WTC11 (cell line): ENCODE data around the gene PTPN6. TPM values are rescaled to one million over a fixed set of nuclear protein-coding genes. Genes with fewer than 3 reads are reported as not detected.

Experiments
- ATAC-seq: fragments of 200-7000 bp; cut with Tn5 transposase; 2 replicates; pipeline ENCODE4 v1.10.0; 2021; ENCODE audit warnings: mild to moderate bottlenecking, moderate library complexity
- CTCF ChIA-PET: fragments of 300-600 bp; sonication (Branson Sonifier 250); formaldehyde crosslinking; loops from one replicate; lab custom pipeline; 2021; ENCODE audit warnings: antibody characterized with exemption; lab: Charles Lee
- POLR2A ChIA-PET: fragments of 350-600 bp; sonication (Branson Sonifier 250); formaldehyde crosslinking; loops from one replicate; lab custom pipeline; 2021; ENCODE audit warnings: antibody characterized with exemption; lab: Charles Lee
- DNase-seq: peaks from one replicate; pipeline ENCODE4 v3.0.0; 2021; ENCODE audit warnings: low spot score
- H3K27ac Mint-ChIP-seq: 2 replicates; pipeline ENCODE4 v1.8.0; 2021; ENCODE audit warnings: mixed read lengths
- H3K27me3 Mint-ChIP-seq: 2 replicates; pipeline ENCODE4 v1.8.0; 2021; ENCODE audit warnings: low read depth, mild to moderate bottlenecking, moderate library complexity, mixed read lengths
- H3K36me3 Mint-ChIP-seq: 2 replicates; pipeline ENCODE4 v1.8.0; 2021; ENCODE audit warnings: mixed read lengths
- H3K4me1 Mint-ChIP-seq: 2 replicates; pipeline ENCODE4 v1.8.0; 2022; ENCODE audit warnings: mixed read lengths
- H3K4me3 Mint-ChIP-seq: 2 replicates; pipeline ENCODE4 v1.8.0; 2021; ENCODE audit warnings: mild to moderate bottlenecking, moderate library complexity, mixed read lengths
- H3K9me3 Mint-ChIP-seq: 2 replicates; pipeline ENCODE4 v1.8.0; 2021; ENCODE audit warnings: mixed read lengths
- CREB1 ChIP-seq: sonication (generic); formaldehyde crosslinking; IDR thresholded peaks from 2 replicates; pipeline ENCODE4 v1.8.0; 2023; ENCODE audit warnings: mild to moderate bottlenecking, missing genetic modification reagents
- ELF4 ChIP-seq: sonication (generic); formaldehyde crosslinking; IDR thresholded peaks from 2 replicates; pipeline ENCODE4 v1.8.1; 2022; ENCODE audit warnings: low read depth, mild to moderate bottlenecking, moderate library complexity, missing genetic modification reagents
- ESRRA ChIP-seq: sonication (generic); formaldehyde crosslinking; IDR thresholded peaks from 2 replicates; pipeline ENCODE4 v1.8.1; 2022; ENCODE audit warnings: mild to moderate bottlenecking, missing genetic modification reagents, borderline replicate concordance
- ETV6 ChIP-seq: sonication (generic); formaldehyde crosslinking; IDR thresholded peaks from 2 replicates; pipeline ENCODE4 v1.8.1; 2022; ENCODE audit warnings: mild to moderate bottlenecking, missing genetic modification reagents
- FOXP1 ChIP-seq: sonication (generic); formaldehyde crosslinking; IDR thresholded peaks from 2 replicates; pipeline ENCODE4 v1.8.0; 2022; ENCODE audit warnings: missing genetic modification reagents, mild to moderate bottlenecking, moderate library complexity, borderline replicate concordance
- IRF1 ChIP-seq: sonication (generic); formaldehyde crosslinking; IDR thresholded peaks from 2 replicates; pipeline ENCODE4 v1.8.0; 2023; ENCODE audit warnings: missing genetic modification reagents
- IRF2 ChIP-seq: sonication (generic); formaldehyde crosslinking; IDR thresholded peaks from 2 replicates; pipeline ENCODE4 v1.8.0; 2022; ENCODE audit warnings: low read depth, missing genetic modification reagents, borderline replicate concordance
- JUN ChIP-seq: sonication (generic); formaldehyde crosslinking; IDR thresholded peaks from 2 replicates; pipeline ENCODE4 v1.8.0; 2023; ENCODE audit warnings: mild to moderate bottlenecking, missing genetic modification reagents
- NFYB ChIP-seq: sonication (generic); formaldehyde crosslinking; conservative IDR thresholded peaks from 2 replicates; pipeline ENCODE4 v1.8.0; 2022; ENCODE audit warnings: low read depth, missing genetic modification reagents
- SP1 ChIP-seq: sonication (generic); formaldehyde crosslinking; conservative IDR thresholded peaks from 2 replicates; pipeline ENCODE4 v1.8.1; 2022; ENCODE audit warnings: missing genetic modification reagents
- TCF7 ChIP-seq: sonication (generic); formaldehyde crosslinking; IDR thresholded peaks from 2 replicates; pipeline ENCODE4 v1.8.0; 2022; ENCODE audit warnings: mild to moderate bottlenecking, low read depth, missing genetic modification reagents, moderate library complexity
- TEAD1 ChIP-seq: sonication (generic); formaldehyde crosslinking; IDR thresholded peaks from 2 replicates; pipeline ENCODE4 v1.8.0; 2022; ENCODE audit warnings: mild to moderate bottlenecking, missing genetic modification reagents
- TP53 ChIP-seq: sonication (generic); formaldehyde crosslinking; IDR thresholded peaks from 2 replicates; pipeline ENCODE4 v1.8.1; 2023; ENCODE audit warnings: mild to moderate bottlenecking, missing genetic modification reagents
- ZMAT4 ChIP-seq: fragments of 250-450 bp; sonication (Bioruptor Pico); IDR thresholded peaks from 2 replicates; pipeline ENCODE4 v1.9.0; 2021; ENCODE audit warnings: mild to moderate bottlenecking
- ZNF317 ChIP-seq: sonication (generic); formaldehyde crosslinking; IDR thresholded peaks from 2 replicates; pipeline ENCODE4 v1.8.1; 2023; ENCODE audit warnings: low read depth, mild to moderate bottlenecking, moderate library complexity, missing genetic modification reagents, borderline replicate concordance
- ZNF423 ChIP-seq: fragments of 250-450 bp; sonication (Bioruptor Pico); IDR thresholded peaks from 2 replicates; pipeline ENCODE4 v2.1.2; 2022; ENCODE audit warnings: mild to moderate bottlenecking, moderate library complexity
- ZNF532 ChIP-seq: fragments of 250-450 bp; sonication (Bioruptor Pico); IDR thresholded peaks from 2 replicates; pipeline ENCODE4 v1.9.0; 2021; ENCODE audit warnings: mild to moderate bottlenecking, borderline replicate concordance
- ZNF671 ChIP-seq: fragments of 250-450 bp; sonication (Bioruptor Pico); IDR thresholded peaks from 2 replicates; pipeline ENCODE4 v1.8.0; 2021; ENCODE audit warnings: mild to moderate bottlenecking
- total RNA-seq: library from RNA; stranded (reverse); gene quantifications from 3 replicates; pipeline ENCODE4 v1.2.3, GENCODE V29; 2021
- TF ChIP-seq, protein P1 (sequence below): sonication (generic); formaldehyde crosslinking; IDR thresholded peaks from 2 replicates; pipeline ENCODE4 v1.8.1; 2022; ENCODE audit warnings: mild to moderate bottlenecking, moderate library complexity, missing genetic modification reagents

PTPN6 gene
- total RNA-seq, 1 experiment from 2014 or later: 27.1 TPM

DNA sequence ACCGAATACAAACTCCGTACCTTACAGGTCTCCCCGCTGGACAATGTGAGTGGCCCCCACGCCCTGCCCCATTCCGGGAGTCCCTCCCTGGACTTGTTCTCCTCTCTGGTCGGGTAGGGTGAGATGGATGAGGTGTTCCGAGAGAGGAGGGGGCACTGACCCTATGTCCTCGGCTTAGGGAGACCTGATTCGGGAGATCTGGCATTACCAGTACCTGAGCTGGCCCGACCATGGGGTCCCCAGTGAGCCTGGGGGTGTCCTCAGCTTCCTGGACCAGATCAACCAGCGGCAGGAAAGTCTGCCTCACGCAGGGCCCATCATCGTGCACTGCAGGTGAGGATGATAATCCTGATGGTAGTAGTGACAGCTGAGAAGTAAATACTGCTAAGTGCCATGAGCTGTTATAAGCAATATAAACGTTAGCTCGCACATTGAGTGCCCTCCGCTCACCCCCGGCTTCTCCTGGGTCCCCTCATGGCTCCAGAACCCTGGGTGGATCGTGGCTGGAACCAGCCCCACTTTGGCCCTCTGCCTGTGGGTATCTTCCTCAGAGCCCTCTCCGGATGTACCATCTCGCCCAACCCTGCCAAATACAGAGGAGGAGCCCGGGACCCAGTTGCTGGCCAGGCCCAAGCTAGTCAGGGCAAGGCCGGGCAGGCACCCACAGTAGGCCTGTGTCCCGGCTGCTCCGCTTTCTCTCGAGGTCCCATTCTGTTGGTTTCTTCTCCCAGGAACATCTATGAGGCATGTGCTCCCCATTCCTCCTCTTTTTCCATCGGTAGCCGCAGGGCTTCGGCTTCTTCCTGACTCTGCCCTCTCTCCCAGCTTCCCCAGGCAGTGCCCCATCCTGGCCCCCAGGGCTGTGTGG is 6.8 kb downstream of the PTPN6 start:
- H3K4me3 Mint-ChIP-seq: no peak overlapping the region
- ATAC-seq (no peak), DNase-seq (no peak)
- CTCF ChIA-PET: interaction anchor here (0.6 to 9.7 kb wide), 3 partner anchors 13 to 907 kb away, joined by 3 to 296 read pairs (median 4); partner anchors contain the start of genes C12orf57 and RNU7-1
- H3K36me3 Mint-ChIP-seq: no peaks in the 10 kb centered on the region
- no peaks in the 10 kb centered on the region for H3K9me3 Mint-ChIP-seq
- H3K27me3 Mint-ChIP-seq: no peaks in the 10 kb centered on the region
- no peak for TF ChIP-seq ELF4
- TF ChIP-seq ZNF671 (CRISPR knock-in tag): no peak
- TF ChIP-seq IRF2 (CRISPR knock-in tag): no peak
- TF ChIP-seq ZMAT4: no peak
- TF ChIP-seq, protein P1, sequence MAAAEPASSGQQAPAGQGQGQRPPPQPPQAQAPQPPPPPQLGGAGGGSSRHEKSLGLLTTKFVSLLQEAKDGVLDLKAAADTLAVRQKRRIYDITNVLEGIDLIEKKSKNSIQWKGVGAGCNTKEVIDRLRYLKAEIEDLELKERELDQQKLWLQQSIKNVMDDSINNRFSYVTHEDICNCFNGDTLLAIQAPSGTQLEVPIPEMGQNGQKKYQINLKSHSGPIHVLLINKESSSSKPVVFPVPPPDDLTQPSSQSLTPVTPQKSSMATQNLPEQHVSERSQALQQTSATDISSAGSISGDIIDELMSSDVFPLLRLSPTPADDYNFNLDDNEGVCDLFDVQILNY (CRISPR knock-in tag): no peak
- TF ChIP-seq TP53 (CRISPR knock-in tag): no peak
- POLR2A ChIA-PET: interaction anchor here (0.6 to 2.6 kb wide), 4 partner anchors 12 to 236 kb away, joined by 3 to 13 read pairs (median 10); partner anchors contain the start of genes C12orf57 and RNU7-1
- H3K27ac Mint-ChIP-seq: peak overlapping the region; percentile 48; the same call in 1 of the 2 replicates
- H3K4me1 Mint-ChIP-seq: peaks cover 41% of the 10 kb centered on the region

GRCh38 chr12:6958609-6959057 is 7.5 kb downstream of the PTPN6 start:
- H3K27ac Mint-ChIP-seq: peak overlapping the region; percentile 48
- no peak for DNase-seq
- ATAC-seq: no peak
- no peak for TF ChIP-seq ZNF423
- TF ChIP-seq TCF7 (CRISPR knock-in tag): no peak
- no peak for TF ChIP-seq TEAD1 (CRISPR knock-in tag)
- no peak for TF ChIP-seq IRF1 (CRISPR knock-in tag)
- TF ChIP-seq ZNF532 (CRISPR knock-in tag): no peak
- TF ChIP-seq ESRRA: no peak
- TF ChIP-seq JUN (CRISPR knock-in tag): no peak
- TF ChIP-seq FOXP1 (CRISPR knock-in tag): no peak
- TF ChIP-seq ZNF317 (CRISPR knock-in tag): no peak
- no peak for TF ChIP-seq SP1 (CRISPR knock-in tag)
- TF ChIP-seq NFYB (CRISPR knock-in tag): no peak
- no peak for TF ChIP-seq CREB1 (CRISPR knock-in tag)
- TF ChIP-seq ETV6: no peak
- TF ChIP-seq, all 79 proteins: peak for 0
- H3K27me3 Mint-ChIP-seq: no peaks in the 10 kb centered on the region
- no peak overlapping the region for H3K4me3 Mint-ChIP-seq
- CTCF ChIA-PET: interaction anchor here (0.6 to 9.7 kb wide), 3 partner anchors 13 to 908 kb away, joined by 3 to 296 read pairs (median 4); partner anchors contain the start of genes C12orf57 and RNU7-1
- H3K4me1 Mint-ChIP-seq: peaks cover 35% of the 10 kb centered on the region
- H3K9me3 Mint-ChIP-seq: no peaks in the 10 kb centered on the region
- POLR2A ChIA-PET: interaction anchor here (1.1 to 2.6 kb wide), 3 partner anchors 12 to 33 kb away, joined by 3 to 11 read pairs (median 8); partner anchors contain the start of genes C12orf57 and RNU7-1
- no peaks in the 10 kb centered on the region for H3K36me3 Mint-ChIP-seq
